Measurements from ENCODE around the gene GAK. TPM values are rescaled to one million over a fixed set of nuclear protein-coding genes. Genes with fewer than 3 reads are reported as not detected.

GAK gene
- total RNA-seq, 2 donors from 2014 or later, result 104 to 121 TPM

DNA sequence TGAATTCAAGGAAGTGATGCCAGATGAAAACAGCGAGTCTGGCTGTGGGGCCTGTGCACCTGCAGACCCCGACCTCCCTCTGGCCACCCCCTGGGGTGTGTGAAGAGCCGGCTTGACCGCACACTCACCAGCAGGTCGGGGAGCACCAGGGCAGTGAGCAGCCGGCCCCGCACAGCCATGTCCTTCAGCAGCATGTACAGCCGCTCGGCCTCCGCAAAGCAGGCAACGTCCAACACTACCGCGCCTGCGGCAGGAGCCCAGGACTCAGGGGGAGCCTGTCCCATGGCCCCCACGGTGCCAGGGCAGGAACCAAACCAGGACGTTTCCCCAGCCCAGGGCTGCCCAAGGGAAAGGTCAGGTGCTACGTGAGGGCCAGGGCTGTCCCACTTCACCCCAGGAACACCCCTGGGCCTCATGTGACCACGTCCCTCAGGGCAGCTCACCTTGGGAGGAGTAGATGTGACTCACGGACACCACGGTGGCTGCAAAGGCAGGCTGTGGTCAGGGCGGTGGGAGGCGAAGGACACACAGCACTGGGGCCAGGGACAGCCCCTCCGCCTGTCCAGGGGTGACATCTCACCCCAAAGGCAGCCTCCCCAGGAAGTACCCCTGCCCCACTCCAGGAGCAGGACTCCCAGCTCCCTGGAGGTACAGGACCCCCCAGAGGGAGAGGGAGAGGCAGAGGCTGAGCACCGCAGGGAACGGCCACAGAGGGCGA lies 33.1 kb upstream of the GAK start:
- Mint-ChIP-seq H3K4me1 (no peaks in the 10 kb centered on the region), H3K4me3 (no peak overlapping the region), H3K27me3 (ENCODE audit: insufficient read depth) (peaks cover 4% of the 10 kb centered on the region), H3K9me3 (no peaks in the 10 kb centered on the region), H3K27ac (no peak overlapping the region), H3K36me3 (ENCODE audit: low read depth) (peaks cover 10% of the 10 kb centered on the region)
- H3K4me3 ChIP-seq (ENCODE audit: low read length), result no peak overlapping the region
- 92 to 93% methylated on average over 12 to 26 of the region's 26 CpGs for WGBS, 2 experiments (ENCODE audit: insufficient coverage in 1 of 2, insufficient read length in 1 of 2)
- H3K27ac ChIP-seq (ENCODE audit: low read depth, low read length), result no peak overlapping the region
- no peaks in the 10 kb centered on the region for H3K27me3 ChIP-seq (ENCODE audit: control insufficient read depth, insufficient read depth, low read length, poor library complexity, severe bottlenecking)
- H3K4me1 ChIP-seq (ENCODE audit: control insufficient read depth, insufficient read depth, low read length), result no peaks in the 10 kb centered on the region
- H3K36me3 ChIP-seq (ENCODE audit: control insufficient read depth, insufficient read depth, low read length), result no peaks in the 10 kb centered on the region
- no peak overlapping the region for H3K9ac ChIP-seq (ENCODE audit: extremely low read depth, low read length, poor library complexity, severe bottlenecking)
- TF ChIP-seq, protein P1, sequence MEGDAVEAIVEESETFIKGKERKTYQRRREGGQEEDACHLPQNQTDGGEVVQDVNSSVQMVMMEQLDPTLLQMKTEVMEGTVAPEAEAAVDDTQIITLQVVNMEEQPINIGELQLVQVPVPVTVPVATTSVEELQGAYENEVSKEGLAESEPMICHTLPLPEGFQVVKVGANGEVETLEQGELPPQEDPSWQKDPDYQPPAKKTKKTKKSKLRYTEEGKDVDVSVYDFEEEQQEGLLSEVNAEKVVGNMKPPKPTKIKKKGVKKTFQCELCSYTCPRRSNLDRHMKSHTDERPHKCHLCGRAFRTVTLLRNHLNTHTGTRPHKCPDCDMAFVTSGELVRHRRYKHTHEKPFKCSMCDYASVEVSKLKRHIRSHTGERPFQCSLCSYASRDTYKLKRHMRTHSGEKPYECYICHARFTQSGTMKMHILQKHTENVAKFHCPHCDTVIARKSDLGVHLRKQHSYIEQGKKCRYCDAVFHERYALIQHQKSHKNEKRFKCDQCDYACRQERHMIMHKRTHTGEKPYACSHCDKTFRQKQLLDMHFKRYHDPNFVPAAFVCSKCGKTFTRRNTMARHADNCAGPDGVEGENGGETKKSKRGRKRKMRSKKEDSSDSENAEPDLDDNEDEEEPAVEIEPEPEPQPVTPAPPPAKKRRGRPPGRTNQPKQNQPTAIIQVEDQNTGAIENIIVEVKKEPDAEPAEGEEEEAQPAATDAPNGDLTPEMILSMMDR (conservative IDR thresholded peaks at IDR 0.05), result no peak
- H3K9me3 ChIP-seq (ENCODE audit: control insufficient read depth, low read length), result no peaks in the 10 kb centered on the region
- no peak for DNase-seq

- Mint-ChIP-seq H3K4me3 (no peak overlapping the region), H3K27ac (no peak overlapping the region), H3K36me3 (ENCODE audit: low read depth) (peaks cover 10% of the 10 kb centered on the region), H3K4me1 (no peaks in the 10 kb centered on the region), H3K9me3 (no peaks in the 10 kb centered on the region), H3K27me3 (ENCODE audit: insufficient read depth) (peaks cover 4% of the 10 kb centered on the region)
- Histone ChIP-seq H3K9ac (ENCODE audit: extremely low read depth, low read length, poor library complexity, severe bottlenecking) (no peak overlapping the region), H3K4me1 (ENCODE audit: control insufficient read depth, insufficient read depth, low read length) (no peaks in the 10 kb centered on the region), H3K36me3 (ENCODE audit: control insufficient read depth, insufficient read depth, low read length) (no peaks in the 10 kb centered on the region), H3K27me3 (ENCODE audit: control insufficient read depth, insufficient read depth, low read length, poor library complexity, severe bottlenecking) (no peaks in the 10 kb centered on the region), H3K9me3 (ENCODE audit: control insufficient read depth, low read length) (no peaks in the 10 kb centered on the region), H3K4me3 (ENCODE audit: low read length) (no peak overlapping the region), H3K27ac (ENCODE audit: low read depth, low read length) (no peak overlapping the region)
- TF ChIP-seq, protein P1 (conservative IDR thresholded peaks at IDR 0.05), result no peak
- peak; percentile 41 for DNase-seq
- WGBS, 2 experiments (ENCODE audit: insufficient coverage in 1 of 2, insufficient read length in 1 of 2), result 93 to 95% methylated on average over 14 to 23 of the region's 23 CpGs
Measured at GRCh38 chr4:964346-965025, 32.4 kb upstream of the GAK start.

- Mint-ChIP-seq H3K4me1 (no peaks in the 10 kb centered on the region), H3K4me3 (no peak overlapping the region), H3K9me3 (no peaks in the 10 kb centered on the region), H3K36me3 (ENCODE audit: low read depth) (peaks cover 10% of the 10 kb centered on the region), H3K27me3 (ENCODE audit: insufficient read depth) (peaks cover under 1% of the 10 kb centered on the region), H3K27ac (no peak overlapping the region)
- WGBS, 2 experiments (ENCODE audit: insufficient coverage in 1 of 2, insufficient read length in 1 of 2), result 95 to 96% methylated on average over 13 to 39 of the region's 39 CpGs
- H3K4me1 ChIP-seq (ENCODE audit: control insufficient read depth, insufficient read depth, low read length), result no peaks in the 10 kb centered on the region
- no peak overlapping the region for H3K27ac ChIP-seq (ENCODE audit: low read depth, low read length)
- H3K9ac ChIP-seq (ENCODE audit: extremely low read depth, low read length, poor library complexity, severe bottlenecking), result no peak overlapping the region
- peak; percentile 42 for DNase-seq
- no peaks in the 10 kb centered on the region for H3K27me3 ChIP-seq (ENCODE audit: control insufficient read depth, insufficient read depth, low read length, poor library complexity, severe bottlenecking)
- no peaks in the 10 kb centered on the region for H3K9me3 ChIP-seq (ENCODE audit: control insufficient read depth, low read length)
- no peak overlapping the region for H3K4me3 ChIP-seq (ENCODE audit: low read length)
- TF ChIP-seq, protein P1 (conservative IDR thresholded peaks at IDR 0.05), result peak; percentile 15
- no peaks in the 10 kb centered on the region for H3K36me3 ChIP-seq (ENCODE audit: control insufficient read depth, insufficient read depth, low read length)
Measured at GRCh38 chr4:963276-964225, 31.4 kb upstream of the GAK start.
